H1 (cell line): Measurements from ENCODE around the gene VGLL3. TPM values are rescaled to one million over a fixed set of nuclear protein-coding genes. Genes with fewer than 3 reads are reported as not detected.

Source experiments
- NRF1 ChIP-seq: IDR thresholded peaks from 2 replicates; pipeline ENCODE4 v1.6.1; 2011; ENCODE audit warnings: mild to moderate bottlenecking, low read depth, low read length, improper control_type of control experiment
- polyA plus RNA-seq, 7 experiments: library from polyadenylated mRNA; depleted of rRNA in 3 of 7; stranded (reverse) in 5 of 7; unstranded in 2 of 7; fragments of >200 nt in 5 of 7; fragments of 200-250 nt in 2 of 7; gene quantifications; 1 replicate in 5 of 7; 2 replicates in 1 of 7; 4 replicates in 1 of 7; pipeline versions ENCODE4 v1.2.1 to v1.2.3, GENCODE V29; 2011 to 2013; ENCODE audit warnings: missing spikeins in 2 of 7, mixed read lengths in 2 of 7
- total RNA-seq: library from RNA; stranded (reverse); fragmentation: NEBNext Ultra II Directional; extraction: Animal tissue kit (Norgen Biotek cat#: 25700); gene quantifications from 2 replicates; pipeline ENCODE4 v1.2.1, GENCODE V29; 2021

VGLL3 gene
- total and polyA plus RNA-seq, 2 of the 8 experiments (the other 6 are each of a cell fraction or from before 2014, with no cell fraction given) = 13.4 to 24.2 TPM

GRCh38 chr3:86937306-86937791 lies 53.6 kb downstream of the VGLL3 start (continued):
- no peak for TF ChIP-seq NRF1
